Measurements from ENCODE around the gene IMMP2L.

IMMP2L gene

GRCh38 chr7:110835849-110836248 lies 726.4 kb downstream of the IMMP2L start:
- DNase-seq = no peak

- peak; percentile 64 for DNase-seq
These were observed 727.1 kb downstream of the IMMP2L start for GRCh38 chr7:110835218-110835617.

- no peak for DNase-seq
These were observed 730.9 kb downstream of the IMMP2L start for GRCh38 chr7:110831419-110831818.

GRCh38 chr7:110830778-110831177 lies 731.5 kb downstream of the IMMP2L start:
- no peak for DNase-seq

GRCh38 chr7:110827936-110828335 lies 734.4 kb downstream of the IMMP2L start:
- no peak for DNase-seq

DNA sequence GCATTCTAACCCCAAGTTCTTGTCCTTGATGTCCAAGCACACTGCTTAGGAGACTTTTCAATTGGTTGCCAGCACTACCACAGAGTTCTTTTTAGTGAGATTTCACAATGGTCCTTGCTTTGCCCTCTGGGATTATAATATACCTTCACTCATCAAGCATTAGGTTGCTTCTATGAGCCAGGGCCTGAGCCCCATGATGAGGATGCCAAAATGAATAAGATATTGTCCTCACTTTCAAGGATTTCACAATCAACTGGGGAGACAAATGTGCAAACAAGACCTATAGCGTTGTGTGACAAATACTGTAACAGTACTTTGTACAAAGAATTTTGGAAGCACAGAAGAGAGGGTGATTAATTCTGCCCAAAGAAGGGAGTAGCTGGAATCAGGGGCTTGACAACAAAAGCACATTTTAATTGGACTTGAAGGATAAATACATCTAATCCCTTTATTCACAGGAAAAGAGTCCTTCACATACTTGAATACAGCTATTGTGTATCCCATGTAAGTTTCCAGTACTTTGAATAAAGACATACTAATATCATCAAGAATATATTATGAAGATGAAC lies 734.9 kb downstream of the IMMP2L start:
- DNase-seq = no peak

DNA sequence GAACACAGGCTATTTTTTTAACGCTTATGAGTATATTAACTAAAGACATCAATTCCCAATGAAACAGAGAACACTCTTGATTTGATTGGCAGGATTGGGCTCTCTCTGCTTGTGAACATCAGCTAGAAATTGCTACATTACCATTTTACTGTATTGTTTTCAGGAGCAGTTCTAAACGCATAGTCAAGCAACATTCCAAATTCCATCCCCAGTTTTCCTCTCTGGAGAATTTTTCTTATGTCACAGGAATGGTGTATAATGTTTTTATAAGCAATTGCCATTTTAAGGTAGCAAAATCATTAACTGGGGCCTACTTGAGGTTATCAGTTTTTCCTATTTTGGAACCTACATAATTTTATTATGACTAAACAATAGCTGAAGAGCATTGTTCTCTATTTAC lies 748.3 kb downstream of the IMMP2L start:
- no peak for DNase-seq

DNA sequence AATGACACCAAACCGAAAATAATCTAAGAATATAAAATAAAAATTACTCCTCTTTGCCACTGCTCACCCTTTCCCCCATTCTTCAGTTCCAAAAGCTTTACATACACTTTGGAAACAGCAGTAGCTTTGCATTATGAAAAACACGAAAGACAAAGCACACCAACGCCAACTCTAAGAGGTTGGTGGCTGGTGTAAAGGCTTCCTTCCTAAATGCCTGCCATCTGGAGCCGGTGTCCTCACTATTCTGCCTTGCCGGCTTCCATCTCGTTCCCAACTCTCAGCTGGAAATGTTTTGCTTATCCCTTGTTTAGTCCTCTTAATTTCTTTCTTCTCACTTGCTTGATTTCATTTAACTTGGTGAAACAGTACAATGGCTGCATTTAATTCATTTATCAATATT lies 752.5 kb downstream of the IMMP2L start:
- no peak for DNase-seq

GRCh38 chr7:110808361-110808760 lies 753.9 kb downstream of the IMMP2L start:
- no peak for DNase-seq

DNA sequence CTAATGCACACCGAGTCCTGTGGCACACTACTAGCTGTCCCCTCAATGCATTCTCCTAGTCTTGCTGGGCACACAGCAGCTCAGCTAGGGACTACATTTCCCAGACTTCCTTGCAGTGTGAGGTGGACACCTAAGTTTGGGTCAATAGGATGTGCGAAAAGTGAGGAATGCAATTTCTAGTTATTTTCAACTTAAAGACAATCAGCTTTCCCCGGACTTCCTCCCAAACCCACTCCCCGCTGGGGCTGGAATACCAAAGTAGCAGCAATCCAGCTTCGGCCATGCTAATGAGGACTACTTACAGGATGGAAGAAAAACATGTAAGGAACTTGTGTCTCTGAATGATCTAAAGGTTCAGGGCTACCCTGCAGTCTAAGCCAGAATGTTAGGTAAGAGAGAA lies 757.8 kb downstream of the IMMP2L start:
- no peak for DNase-seq

- no peak for DNase-seq
These were observed 758.6 kb downstream of the IMMP2L start for GRCh38 chr7:110803602-110804143.

DNA sequence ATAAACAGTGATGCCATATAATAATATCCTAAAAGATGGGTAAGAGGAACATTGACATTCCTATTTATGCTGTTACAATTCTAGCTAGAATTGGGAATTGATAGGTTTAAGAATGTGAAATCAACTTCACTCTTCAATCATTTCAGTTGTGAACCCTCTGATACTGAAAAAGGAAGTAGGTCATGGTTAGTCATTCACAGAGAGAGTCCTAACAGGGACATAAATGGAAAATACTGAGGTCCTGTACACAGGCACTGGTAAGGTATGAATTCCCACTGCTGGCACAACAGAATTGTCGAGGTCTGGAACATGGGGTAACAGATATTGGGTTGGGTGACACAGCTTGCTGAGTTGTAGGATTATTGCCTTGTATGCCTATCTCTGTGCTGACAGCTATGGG lies 760.8 kb downstream of the IMMP2L start:
- DNase-seq = no peak

DNA sequence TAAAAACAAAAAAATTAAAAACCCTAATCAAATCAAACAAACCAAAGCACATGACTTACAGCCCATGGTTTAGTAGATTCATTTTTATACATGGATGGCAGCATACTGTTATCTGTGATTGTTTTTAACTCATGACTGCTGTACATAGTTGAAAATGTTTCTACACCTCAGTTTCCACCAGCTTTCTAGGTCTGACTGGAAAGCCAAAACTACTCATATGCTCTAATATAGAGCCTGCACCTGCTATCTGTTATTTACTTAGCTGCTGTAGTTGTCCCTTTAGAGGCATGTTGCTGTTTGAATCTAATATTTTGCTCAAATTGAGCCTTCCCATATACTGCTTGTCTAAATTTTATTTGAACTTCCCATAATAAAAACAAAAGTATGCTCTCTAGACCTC lies 761.3 kb downstream of the IMMP2L start:
- DNase-seq = no peak

DNA sequence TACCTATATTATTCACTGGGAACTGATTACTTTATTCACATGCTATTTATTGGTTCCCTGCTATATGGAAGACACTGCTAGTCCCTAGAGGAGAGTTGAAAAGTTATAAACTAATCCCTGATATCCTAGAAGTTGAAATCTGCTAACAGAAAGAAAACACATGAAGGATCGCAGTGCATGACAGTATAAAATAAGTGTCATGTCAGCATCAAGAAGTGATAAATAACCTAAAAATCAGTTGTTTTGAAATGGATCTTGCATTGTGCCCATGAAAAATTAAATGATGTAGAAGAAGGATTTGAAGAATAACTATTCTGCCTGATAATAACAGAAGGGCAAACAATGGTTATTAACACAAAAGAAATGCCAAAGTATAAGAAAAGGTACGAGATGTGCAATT lies 764.6 kb downstream of the IMMP2L start:
- no peak for DNase-seq

DNA sequence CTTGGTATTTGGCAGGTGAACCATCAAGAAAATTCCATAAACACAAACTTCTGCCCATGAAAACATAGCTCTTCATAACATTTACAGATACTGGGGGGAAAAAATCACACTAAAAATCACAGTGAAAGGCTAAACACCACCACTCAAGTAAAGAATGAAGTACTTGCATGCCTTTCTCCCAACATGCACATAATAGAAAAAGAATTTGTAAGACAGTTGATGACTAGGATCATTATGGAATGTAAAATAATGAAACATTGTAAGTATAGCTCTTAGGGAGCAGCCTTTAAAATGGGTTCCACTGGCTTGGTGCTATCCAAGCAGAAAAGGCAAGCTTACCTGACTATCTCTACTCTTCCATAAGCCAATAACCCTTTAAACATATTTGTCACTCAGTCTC lies 771.3 kb downstream of the IMMP2L start:
- DNase-seq = no peak

GRCh38 chr7:110786328-110786965 lies 775.8 kb downstream of the IMMP2L start:
- peak; percentile 82 for DNase-seq

DNA sequence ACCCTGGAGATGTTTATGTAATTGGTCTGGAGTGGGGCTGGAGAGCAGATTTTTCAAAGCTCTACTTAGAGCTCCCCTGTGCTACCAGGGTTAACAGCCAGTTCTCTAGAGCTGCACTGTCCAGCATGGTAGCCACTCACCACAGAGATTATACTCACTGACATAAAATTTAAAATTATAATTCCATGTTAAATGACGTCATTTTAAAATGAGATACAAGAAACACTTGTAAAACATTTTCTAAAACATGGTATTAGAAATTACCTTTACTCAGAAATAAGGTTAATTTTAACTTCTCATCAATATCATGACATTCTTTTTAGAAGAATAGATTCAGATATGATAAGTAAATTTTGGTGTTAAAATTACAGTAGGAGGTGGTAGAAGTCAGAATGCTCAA lies 777.5 kb downstream of the IMMP2L start:
- DNase-seq = no peak

DNA sequence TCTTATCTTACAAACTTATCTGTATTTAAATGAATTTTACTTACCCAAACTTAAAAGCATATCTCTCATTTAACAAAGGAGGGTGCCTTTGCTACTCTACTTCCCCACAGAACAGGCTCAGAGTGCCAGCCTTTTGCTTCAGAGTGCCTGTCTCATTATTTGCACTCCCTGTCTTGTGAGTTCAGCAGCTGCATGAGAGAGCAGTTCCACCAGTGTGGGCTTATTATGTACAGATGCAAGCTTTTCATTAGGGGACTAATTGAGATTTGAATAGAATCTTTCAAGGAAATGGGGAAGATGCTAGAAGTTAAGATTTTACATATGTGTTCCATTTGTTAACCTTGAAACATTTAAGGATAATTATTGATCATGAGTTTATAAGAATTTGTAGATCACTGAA lies 781.6 kb downstream of the IMMP2L start:
- DNase-seq = peak; percentile 23

- DNase-seq = no peak
These were observed 783.0 kb downstream of the IMMP2L start for GRCh38 chr7:110779339-110779738.

DNA sequence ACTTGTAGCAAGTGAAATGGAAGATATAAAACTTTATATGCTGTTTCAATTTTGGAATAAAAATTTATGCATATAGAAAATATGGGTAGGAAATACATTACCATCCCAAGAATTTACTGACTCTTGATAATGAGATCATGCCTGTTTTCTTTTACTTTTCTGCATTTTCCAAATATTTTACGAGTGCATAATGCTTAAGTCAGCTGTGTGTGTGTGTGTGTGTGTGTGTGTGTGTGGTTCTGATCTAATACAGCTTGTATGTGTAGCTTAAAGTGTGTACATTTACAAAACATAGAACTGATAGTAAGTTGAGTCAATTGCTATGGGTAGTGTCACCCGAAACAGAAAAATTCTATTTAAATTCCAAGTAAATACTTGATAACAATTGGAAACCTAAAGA lies 787.2 kb downstream of the IMMP2L start:
- no peak for DNase-seq

DNA sequence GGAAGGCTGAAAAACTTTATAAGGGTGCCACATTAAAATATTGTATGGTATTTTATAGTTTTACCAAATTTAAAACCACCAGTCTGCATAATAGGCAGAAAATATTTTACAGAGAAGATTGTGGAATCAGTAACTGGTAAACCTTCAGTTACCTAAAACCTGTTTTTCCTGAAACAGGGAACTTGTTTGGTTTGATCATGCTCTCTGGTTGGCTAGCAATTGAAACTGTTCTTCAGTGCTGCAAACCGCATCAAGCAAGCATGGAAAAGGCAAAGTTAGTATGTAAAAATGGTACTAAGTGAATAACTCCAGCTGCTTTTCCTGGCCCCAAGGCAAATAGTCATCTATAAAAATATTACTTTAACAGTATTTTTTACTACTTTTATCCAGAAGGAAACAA lies 788.2 kb downstream of the IMMP2L start:
- DNase-seq = no peak

DNA sequence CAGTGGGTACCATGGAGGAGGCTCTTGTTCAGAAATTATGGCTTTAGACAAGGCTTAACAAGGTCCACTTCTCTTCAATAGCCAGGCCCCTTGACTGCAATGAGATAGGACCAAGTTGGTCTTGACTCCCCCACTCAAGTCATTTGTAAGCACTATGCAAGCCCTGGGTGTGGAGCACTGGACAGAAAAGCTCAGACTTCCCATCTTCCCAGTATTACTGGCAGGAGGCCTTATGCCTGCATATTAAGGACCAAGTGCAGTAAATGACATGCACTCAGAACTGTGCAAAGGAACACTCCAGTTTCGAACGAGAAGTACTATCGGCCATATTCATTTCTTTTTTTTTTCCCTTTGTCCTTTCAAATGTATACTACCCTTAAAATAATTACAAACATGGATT lies 789.7 kb downstream of the IMMP2L start:
- DNase-seq = no peak

GRCh38 chr7:110771717-110772116 lies 790.6 kb downstream of the IMMP2L start:
- DNase-seq = no peak

GRCh38 chr7:110767550-110768110 lies 794.7 kb downstream of the IMMP2L start:
- no peak for DNase-seq

GRCh38 chr7:110766864-110767263 lies 795.4 kb downstream of the IMMP2L start:
- DNase-seq = no peak

All from NCI-H2081 treated with DMSO at 0.1 percent for 48 hours (cell line).